OCI-LY3 (cell line): Measurements from ENCODE around the gene MN1.

Experiments used
- H2AFZ ChIP-seq: fragments of 200-600, 300-600 bp; shearing (Covaris generic); 2 replicates; pipeline ENCODE4 v1.6.0; 2014; ENCODE audit warnings: antibody characterized with exemption, low read depth, low read length
- H3K27ac ChIP-seq: fragments of 200-600, 300-600 bp; sonication (generic); 2 replicates; pipeline ENCODE4 v1.5.1; 2014; ENCODE audit warnings: mild to moderate bottlenecking, low read length, moderate library complexity, mixed read lengths
- H3K27me3 ChIP-seq: fragments of 200-600, 300-600 bp; sonication (generic); 2 replicates; pipeline ENCODE4 v1.6.1; 2014; ENCODE audit warnings: low read depth, low read length, mixed read lengths
- H3K36me3 ChIP-seq: fragments of 200-600, 300-600 bp; sonication (generic); replicated peaks from 2 replicates; pipeline ENCODE3; 2014; ENCODE audit warnings: low read depth, low read length, mixed read lengths
- H3K4me1 ChIP-seq: fragments of 300-600, 200-600 bp; sonication (generic); 2 replicates; pipeline ENCODE4 v1.6.1; 2014; ENCODE audit warnings: low read length, mixed read lengths
- H3K4me2 ChIP-seq: fragments of 200-600, 300-600 bp; sonication (generic); 2 replicates; pipeline ENCODE4 v1.6.1; 2014; ENCODE audit warnings: low read length, mixed read lengths
- H3K4me3 ChIP-seq: fragments of 300-600, 200-600 bp; sonication (generic); 2 replicates; pipeline ENCODE4 v1.5.1; 2014; ENCODE audit warnings: antibody characterized with exemption, mild to moderate bottlenecking, low read length, moderate library complexity
- H3K79me2 ChIP-seq: fragments of 300-600, 200-600 bp; shearing (Covaris generic); 2 replicates; pipeline ENCODE4 v1.6.1; 2014; ENCODE audit warnings: mild to moderate bottlenecking, low read length, mixed read lengths
- H3K9ac ChIP-seq: fragments of 300-600, 200-600 bp; shearing (Covaris generic); 2 replicates; pipeline ENCODE4 v1.6.0; 2014; ENCODE audit warnings: mild to moderate bottlenecking, low read length, moderate library complexity
- H3K9me3 ChIP-seq: fragments of 200-600, 300-600 bp; shearing (Covaris generic); 2 replicates; pipeline ENCODE4 v1.6.1; 2014; ENCODE audit warnings: low read length, mixed read lengths; ENCODE audit not compliant: insufficient read depth
- H4K20me1 ChIP-seq: fragments of 200-600, 300-600 bp; sonication (generic); 2 replicates; pipeline ENCODE4 v1.6.1; 2016; ENCODE audit warnings: low read length, mixed read lengths; ENCODE audit not compliant: insufficient read depth
- EZH2phosphoT487 ChIP-seq: fragments of 200-600 bp; shearing (Covaris generic); IDR thresholded peaks from 2 replicates; pipeline ENCODE4 v1.6.1; 2018; ENCODE audit warnings: antibody characterized with exemption, mixed run types, low read depth
- TF ChIP-seq, protein P1 (sequence below): fragments of 200-600, 300-600 bp; sonication (generic); IDR thresholded peaks from 2 replicates; pipeline ENCODE4 v1.5.1; 2014; ENCODE audit warnings: antibody characterized with exemption, low read length, low read depth

MN1 gene

DNA sequence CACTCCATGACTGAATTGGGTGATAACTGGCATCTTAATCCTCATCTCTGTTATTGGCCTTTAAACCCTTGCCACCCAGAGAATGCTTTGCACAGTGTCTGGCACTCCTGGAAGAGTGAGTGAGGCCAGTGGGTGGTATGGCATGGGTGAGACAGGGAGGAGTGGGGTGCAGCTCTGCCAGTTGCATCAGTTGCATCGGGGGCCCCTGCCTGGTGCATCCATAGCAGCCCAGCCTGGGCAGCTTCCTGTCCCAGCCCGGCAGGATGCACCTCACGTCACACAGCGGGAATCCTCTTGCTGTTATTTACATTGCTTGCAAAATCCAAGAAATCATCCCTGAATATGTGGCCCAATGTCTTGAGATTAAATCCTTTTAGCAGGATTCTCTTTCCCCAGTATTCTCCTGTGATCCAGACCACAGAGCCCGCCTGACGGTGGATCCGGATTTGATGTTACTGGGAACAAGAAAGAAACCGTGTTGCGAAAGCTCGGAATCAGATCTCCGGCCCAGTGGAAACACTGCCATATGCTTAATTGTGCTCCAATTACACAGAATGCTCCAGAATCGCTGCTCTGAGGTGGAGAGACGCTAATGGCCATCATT, 37.6 kb upstream of the MN1 start:
- no peaks in the 10 kb centered on the region; the same call in 1 of the 2 replicates for H3K4me1 ChIP-seq
- TF ChIP-seq EZH2phosphoT487, result no peak
- TF ChIP-seq, protein P1, sequence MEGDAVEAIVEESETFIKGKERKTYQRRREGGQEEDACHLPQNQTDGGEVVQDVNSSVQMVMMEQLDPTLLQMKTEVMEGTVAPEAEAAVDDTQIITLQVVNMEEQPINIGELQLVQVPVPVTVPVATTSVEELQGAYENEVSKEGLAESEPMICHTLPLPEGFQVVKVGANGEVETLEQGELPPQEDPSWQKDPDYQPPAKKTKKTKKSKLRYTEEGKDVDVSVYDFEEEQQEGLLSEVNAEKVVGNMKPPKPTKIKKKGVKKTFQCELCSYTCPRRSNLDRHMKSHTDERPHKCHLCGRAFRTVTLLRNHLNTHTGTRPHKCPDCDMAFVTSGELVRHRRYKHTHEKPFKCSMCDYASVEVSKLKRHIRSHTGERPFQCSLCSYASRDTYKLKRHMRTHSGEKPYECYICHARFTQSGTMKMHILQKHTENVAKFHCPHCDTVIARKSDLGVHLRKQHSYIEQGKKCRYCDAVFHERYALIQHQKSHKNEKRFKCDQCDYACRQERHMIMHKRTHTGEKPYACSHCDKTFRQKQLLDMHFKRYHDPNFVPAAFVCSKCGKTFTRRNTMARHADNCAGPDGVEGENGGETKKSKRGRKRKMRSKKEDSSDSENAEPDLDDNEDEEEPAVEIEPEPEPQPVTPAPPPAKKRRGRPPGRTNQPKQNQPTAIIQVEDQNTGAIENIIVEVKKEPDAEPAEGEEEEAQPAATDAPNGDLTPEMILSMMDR, result no peak
- no peak overlapping the region for H3K4me2 ChIP-seq
- H4K20me1 ChIP-seq, result no peaks in the 10 kb centered on the region
- no peaks in the 10 kb centered on the region for H3K9me3 ChIP-seq
- no peak overlapping the region for H3K4me3 ChIP-seq
- no peak overlapping the region for H3K9ac ChIP-seq
- no peak overlapping the region for H3K27ac ChIP-seq
- H3K79me2 ChIP-seq, result no peaks in the 10 kb centered on the region
- H2AFZ ChIP-seq, result no peak overlapping the region
- peaks cover under 1% of the 10 kb centered on the region for H3K36me3 ChIP-seq
- H3K27me3 ChIP-seq, result no peaks in the 10 kb centered on the region

DNA sequence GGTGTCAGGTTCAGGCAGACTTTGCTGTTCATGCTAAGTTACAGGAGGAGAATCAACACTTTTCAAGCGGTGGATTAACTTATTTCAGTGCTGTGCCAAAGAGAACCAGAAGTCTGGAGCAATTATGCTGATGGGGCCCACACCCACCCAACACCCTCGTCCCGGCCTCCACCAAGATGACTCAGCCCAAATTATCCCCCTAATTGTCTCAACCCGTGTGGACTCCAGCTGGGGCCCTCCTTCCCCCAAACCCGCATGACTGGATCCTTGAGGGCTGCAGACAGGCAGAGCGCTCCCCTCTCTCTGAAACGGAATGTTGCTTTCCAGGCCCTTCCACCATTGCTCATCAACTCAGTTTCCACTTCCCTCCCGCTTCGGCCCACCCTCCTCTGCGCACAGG, 34.6 kb upstream of the MN1 start:
- Histone ChIP-seq H3K9ac (no peak overlapping the region), H3K4me2 (no peak overlapping the region), H3K79me2 (no peaks in the 10 kb centered on the region), H3K4me3 (no peak overlapping the region), H3K27ac (no peak overlapping the region), H2AFZ (no peak overlapping the region), H3K4me1 (no peaks in the 10 kb centered on the region; the same call in 1 of the 2 replicates), H3K27me3 (no peaks in the 10 kb centered on the region), H3K9me3 (no peaks in the 10 kb centered on the region), H3K36me3 (no peaks in the 10 kb centered on the region), H4K20me1 (no peaks in the 10 kb centered on the region)
- no peak for TF ChIP-seq EZH2phosphoT487
- TF ChIP-seq, protein P1, result no peak

DNA sequence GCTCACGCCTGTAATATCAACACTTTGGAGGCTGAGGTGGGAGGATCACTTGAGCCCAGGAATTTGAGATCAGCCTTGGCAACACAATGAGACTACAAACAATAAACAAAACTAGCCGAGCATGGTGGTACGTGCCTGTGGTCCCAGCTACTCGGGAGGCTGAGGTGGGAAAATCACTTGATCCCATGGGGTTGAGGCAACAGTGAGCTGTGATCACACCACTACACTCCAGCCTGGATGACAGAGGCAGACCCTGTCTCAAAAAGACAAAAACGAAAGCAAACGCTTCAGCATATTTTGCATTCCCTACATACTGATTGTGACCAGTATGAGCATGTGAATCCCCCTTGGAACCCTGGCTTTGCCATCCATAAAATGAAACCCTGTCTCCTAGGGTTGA, 33.9 kb upstream of the MN1 start:
- Histone ChIP-seq H3K4me1 (no peaks in the 10 kb centered on the region; the same call in 1 of the 2 replicates), H3K27ac (no peak overlapping the region), H3K4me3 (no peak overlapping the region), H4K20me1 (no peaks in the 10 kb centered on the region), H3K27me3 (no peaks in the 10 kb centered on the region), H3K9ac (no peak overlapping the region), H3K9me3 (no peaks in the 10 kb centered on the region), H3K4me2 (no peak overlapping the region), H3K36me3 (no peaks in the 10 kb centered on the region), H2AFZ (no peak overlapping the region), H3K79me2 (no peaks in the 10 kb centered on the region)
- TF ChIP-seq EZH2phosphoT487, result no peak
- TF ChIP-seq, protein P1, result no peak

DNA sequence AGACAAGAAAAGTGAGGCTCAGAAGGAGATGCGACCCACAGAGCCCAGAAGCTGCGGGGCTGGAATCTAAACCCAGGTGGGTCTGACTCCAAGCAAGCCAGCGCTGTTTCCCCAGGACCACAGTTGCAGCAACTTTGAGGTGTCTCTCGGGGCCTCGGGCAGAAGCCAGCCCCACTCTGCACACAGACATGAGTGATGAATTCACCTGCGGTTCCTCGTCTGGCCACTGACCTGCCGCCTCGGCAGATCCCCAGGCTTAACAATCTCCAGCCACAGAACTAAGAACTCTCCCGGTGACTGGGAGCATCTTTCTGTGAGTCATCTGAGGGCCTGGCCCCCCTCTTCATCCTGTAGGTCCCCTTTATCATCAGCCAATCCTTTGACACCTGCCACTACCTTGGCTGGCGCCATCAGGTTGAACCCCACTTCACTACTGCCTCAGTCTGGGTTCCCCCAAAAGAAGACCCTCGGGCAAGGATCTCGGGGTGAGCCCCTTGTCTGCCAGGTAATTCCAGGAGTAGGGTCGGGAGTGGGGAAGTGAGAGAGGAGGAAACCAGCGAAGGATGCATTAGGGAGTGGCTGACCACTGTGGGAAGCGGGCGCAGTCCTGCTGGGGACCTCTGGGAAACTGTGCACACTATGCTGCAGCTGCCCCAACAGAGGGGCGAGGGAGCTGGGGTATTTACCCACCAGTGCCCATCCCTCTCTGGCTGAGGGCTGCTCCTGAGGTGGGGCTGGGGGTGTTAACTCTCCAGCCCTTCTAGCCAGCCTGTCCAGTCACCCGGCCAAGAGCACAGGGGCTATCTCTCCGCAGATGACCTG, 33.0 kb upstream of the MN1 start:
- Histone ChIP-seq H2AFZ (no peak overlapping the region), H3K27me3 (no peaks in the 10 kb centered on the region), H3K4me2 (no peak overlapping the region), H3K9ac (no peak overlapping the region), H3K79me2 (no peaks in the 10 kb centered on the region), H3K4me3 (no peak overlapping the region), H3K36me3 (no peaks in the 10 kb centered on the region), H3K4me1 (no peaks in the 10 kb centered on the region; the same call in 1 of the 2 replicates), H3K27ac (no peak overlapping the region), H4K20me1 (0 out of 2 replicates have a peak, but pooled peaks cover under 1% of the 10 kb centered on the region), H3K9me3 (no peaks in the 10 kb centered on the region)
- TF ChIP-seq EZH2phosphoT487, result no peak
- TF ChIP-seq, protein P1, result no peak
